GM21390 (cell line): ENCODE measurements around the gene CCDC185.

Experiments
- ATAC-seq: cut with Tn5 transposase; IDR thresholded peaks from one replicate; pipeline ENCODE4 v1.9.1; 2021; ENCODE audit not compliant: unreplicated experiment

The CCDC185 gene

DNA sequence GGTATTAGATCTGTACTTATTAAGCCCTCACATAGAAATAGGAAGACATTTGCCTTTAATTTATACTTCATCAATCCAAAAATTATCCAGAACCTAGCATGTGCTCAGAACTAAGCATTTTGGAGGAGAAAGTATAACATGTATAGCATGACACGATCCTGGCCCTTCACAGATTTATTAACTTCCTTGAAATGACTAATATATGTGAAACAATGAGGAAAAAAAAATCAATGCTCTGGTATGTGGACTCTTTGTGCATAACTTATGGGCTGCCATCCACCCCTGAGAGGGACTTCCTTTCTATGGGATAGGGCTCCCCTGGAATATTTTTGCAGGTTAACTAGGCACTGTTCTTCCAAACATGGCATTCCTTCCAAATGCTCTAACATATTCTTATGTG lies 36.6 kb downstream of the CCDC185 start:
- no peak for ATAC-seq

DNA sequence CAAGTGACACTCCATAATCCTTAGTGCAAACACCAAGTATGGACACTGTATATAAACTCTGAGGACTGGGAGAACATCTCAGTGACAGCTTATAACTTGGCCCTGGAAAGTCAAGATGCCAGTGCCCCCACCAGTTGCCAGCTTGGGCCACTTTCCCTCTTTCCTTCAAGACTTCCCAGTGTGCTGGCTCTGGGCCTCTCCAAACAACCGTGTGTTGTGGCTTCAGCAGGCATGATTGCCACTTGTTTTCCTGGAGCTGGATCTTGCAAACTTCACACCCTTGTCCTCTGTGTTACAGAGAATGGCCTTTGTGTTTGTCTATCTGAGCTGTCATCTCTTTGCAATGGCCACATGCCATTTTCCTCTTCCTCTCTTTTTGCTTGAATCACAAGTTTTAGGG lies 37.0 kb downstream of the CCDC185 start:
- no peak for ATAC-seq

DNA sequence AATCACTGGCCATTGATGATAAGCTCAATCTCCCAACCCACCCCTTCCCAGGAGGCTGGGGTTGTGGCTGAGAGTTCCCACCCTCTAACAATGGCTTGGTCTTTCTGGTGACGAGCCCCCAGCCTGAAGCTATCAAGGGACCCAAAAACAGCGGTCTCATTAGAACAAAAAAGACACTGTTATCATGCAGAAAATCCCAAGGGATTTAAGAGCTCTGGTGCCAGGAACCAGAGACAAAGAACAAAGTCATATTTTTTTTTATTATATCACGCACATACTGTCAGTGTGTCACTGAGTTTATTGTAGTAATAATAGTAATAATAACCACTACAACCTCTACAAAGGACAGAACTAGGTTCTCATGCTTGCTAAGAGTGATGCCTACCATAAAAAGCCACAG lies 43.9 kb downstream of the CCDC185 start:
- ATAC-seq: no peak

DNA sequence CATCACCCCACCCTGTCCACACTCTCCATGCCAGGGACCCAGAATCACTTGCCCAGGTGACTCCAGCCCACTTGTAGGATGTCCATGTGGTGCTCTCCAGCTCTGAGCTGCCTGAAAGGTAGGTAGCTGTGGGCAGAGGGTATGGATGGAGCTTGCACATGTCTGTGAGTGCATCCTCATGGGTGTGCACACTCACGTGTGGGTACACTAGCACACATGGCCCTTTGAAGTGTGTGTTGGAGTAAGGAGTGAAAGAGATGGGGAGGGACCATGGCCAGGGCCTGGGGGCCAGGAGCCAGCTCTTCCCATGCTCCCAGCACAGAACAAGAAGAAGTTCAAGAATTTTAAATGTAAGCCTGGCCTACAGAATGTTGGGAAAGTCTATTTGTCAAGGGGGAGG lies 50.2 kb downstream of the CCDC185 start:
- ATAC-seq: no peak

DNA sequence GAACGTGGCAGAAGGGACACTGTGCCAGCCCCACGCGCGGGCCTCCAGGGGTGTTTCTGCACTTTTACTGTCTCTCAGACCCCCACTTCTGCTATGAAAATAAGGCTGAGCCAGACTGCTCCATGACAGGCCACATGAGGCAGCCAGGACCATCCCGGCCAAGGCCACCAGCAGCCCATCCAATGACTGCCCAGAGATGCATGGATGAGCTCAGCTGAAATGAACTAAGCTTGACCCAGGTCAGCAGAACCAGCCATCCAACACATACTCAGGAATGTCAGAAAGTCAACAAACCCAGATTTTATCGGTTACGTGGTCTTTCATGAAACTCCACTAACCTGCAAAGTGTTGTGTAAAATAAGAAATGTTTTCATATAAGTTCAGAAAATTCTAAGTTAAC lies 51.2 kb downstream of the CCDC185 start:
- ATAC-seq: no peak
